ENCODE measurements around the gene NCOR2. TPM values are rescaled to one million over a fixed set of nuclear protein-coding genes. Genes with fewer than 3 reads are reported as not detected.

The NCOR2 gene
- total RNA-seq, 8 experiments from 2014 or later = 17.9 to 125 (median 24.7) TPM

- peaks cover 37 to 40% of the 10 kb centered on the region in 2 donors for H3K4me1 ChIP-seq (replicated peaks in 1 of 2)
- WGBS, 10 experiments = 56 to 100% (median 56%) methylated on average over 2 to 3 of the region's 10 CpGs; no CpG with 5 or more reads in 7 of the 10 experiments
- ATAC-seq (replicated peaks in 6 of 8) = no peak
- in situ Hi-C loops (cut with MboI; ENCODE audit: low pct_unique_long_range_greater_than_20kb in 2 of 9, low sequenced_read_pairs in 9 of 9, unreplicated experiment in 9 of 9) = no loop called here
- peak overlapping the region; percentile 91 to 98 for H3K27ac ChIP-seq
- no peak overlapping the region for H3K4me3 ChIP-seq
Measured at GRCh38 chr12:124519746-124520145, 47.7 kb downstream of the NCOR2 start.

- WGBS, 10 experiments = 0 to 25% (median 2%) methylated on average over 1 to 11 of the region's 51 CpGs; no CpG with 5 or more reads in 1 of the 10 experiments
- Histone ChIP-seq H3K27ac (peak overlapping the region; percentile 91 to 98), H3K4me3 (peak overlapping the region; percentile 14 to 40 (median 24)), H3K4me1 (replicated peaks in 1 of 2) (peaks cover 38 to 45% of the 10 kb centered on the region in 2 donors)
- in situ Hi-C loops (cut with MboI; ENCODE audit: low pct_unique_long_range_greater_than_20kb in 2 of 9, low sequenced_read_pairs in 9 of 9, unreplicated experiment in 9 of 9) = no loop called here
- peak; percentile 53 to 88 (median 85) for ATAC-seq (replicated peaks in 6 of 8)
Measured at GRCh38 chr12:124518051-124518932, 49.1 kb downstream of the NCOR2 start.

Measured in motor neuron (in vitro differentiated cells).